CD4-positive, alpha-beta memory T cell (primary cell): ENCODE data around the gene BDP1. TPM values are rescaled to one million over a fixed set of nuclear protein-coding genes. Genes with fewer than 3 reads are reported as not detected.
"Not testable (repeated sequence)": the region's sequence is repeated elsewhere in the genome, so short reads cannot be mapped to it uniquely, and the experiment has no call there.

ENCODE experiments used
- CTCF ChIA-PET: fragments of 350-600 bp; sonication (Branson Sonifier 250); formaldehyde crosslinking; loops from one replicate; lab custom pipeline; 2021; ENCODE audit warnings: inconsistent platforms; ENCODE audit not compliant: partially characterized antibody; lab: Charles Lee
- POLR2A ChIA-PET: fragments of 350-600 bp; sonication (Branson Sonifier 250); formaldehyde crosslinking; loops from one replicate; lab custom pipeline; 2021; ENCODE audit not compliant: partially characterized antibody; lab: Charles Lee
- DNase-seq, 5 donors: peaks; one replicate each; pipeline versions ENCODE4 v3.0.0 to v3.0.0-alpha.2; 2020 to 2022; ENCODE audit warnings: mixed read lengths in 1 of 5
- H3K27ac ChIP-seq: one replicate; pipeline ENCODE4 v1.7.0; 2013; ENCODE audit warnings: low read depth, low read length
- H3K27me3 ChIP-seq: 2 replicates; pipeline ENCODE4 v1.7.0; 2013; ENCODE audit warnings: mild to moderate bottlenecking, low read length, moderate library complexity; ENCODE audit not compliant: insufficient read depth
- H3K36me3 ChIP-seq: 2 replicates; pipeline ENCODE4 v1.7.0; 2013; ENCODE audit warnings: mild to moderate bottlenecking, low read length, moderate library complexity; ENCODE audit not compliant: insufficient read depth
- H3K4me1 ChIP-seq: 2 replicates; pipeline ENCODE4 v1.7.0; 2013; ENCODE audit warnings: mild to moderate bottlenecking, low read length, moderate library complexity; ENCODE audit not compliant: insufficient read depth
- H3K4me3 ChIP-seq, 2 donors: one replicate each; pipeline ENCODE4 v1.7.0; 2013; ENCODE audit warnings: low read length in 2 of 2, mild to moderate bottlenecking in 1 of 2
- H3K9me3 ChIP-seq, 2 donors: one replicate each; pipeline ENCODE4 v1.7.0; 2013; ENCODE audit warnings: low read length in 2 of 2, control low read depth in 1 of 2; ENCODE audit not compliant: control insufficient read depth in 1 of 2
- H3K27ac Mint-ChIP-seq, 7 donors: one replicate each; pipeline ENCODE4 v1.8.0; 2020 to 2021; ENCODE audit warnings: mixed read lengths in 7 of 7, mild to moderate bottlenecking in 6 of 7, inconsistent platforms in 3 of 7, moderate library complexity in 3 of 7
- H3K27me3 Mint-ChIP-seq, 2 donors: one replicate each; pipeline ENCODE4 v1.8.0; 2020 to 2021; ENCODE audit warnings: mixed read lengths in 2 of 2
- H3K36me3 Mint-ChIP-seq, 2 donors: one replicate each; pipeline ENCODE4 v1.8.0; 2020 to 2021; ENCODE audit warnings: mixed read lengths in 2 of 2, inconsistent platforms in 1 of 2, mild to moderate bottlenecking in 1 of 2
- H3K4me1 Mint-ChIP-seq, 4 donors: one replicate each; pipeline ENCODE4 v1.8.0; 2020 to 2021; ENCODE audit warnings: mixed read lengths in 4 of 4, mild to moderate bottlenecking in 1 of 4
- H3K4me3 Mint-ChIP-seq, 8 donors: one replicate each; pipeline ENCODE4 v1.8.0; 2020 to 2021; ENCODE audit warnings: mixed read lengths in 8 of 8, mild to moderate bottlenecking in 7 of 8, moderate library complexity in 6 of 8, inconsistent platforms in 3 of 8
- H3K9me3 Mint-ChIP-seq, 8 donors: one replicate each; pipeline ENCODE4 v1.8.0; 2020 to 2021; ENCODE audit warnings: mixed read lengths in 8 of 8, mild to moderate bottlenecking in 5 of 8, inconsistent platforms in 3 of 8, moderate library complexity in 1 of 8
- intact Hi-C: fragments of 100-400 bp; cut with micrococcal nuclease; formaldehyde crosslinking; loops from one replicate; pipeline ENCODE4 v1.15.1; 2023
- polyA plus RNA-seq, 2 donors: library from polyadenylated mRNA; unstranded; fragments of 300-500 nt; fragmentation: Illumina TruSeq; gene quantifications; one replicate each; pipeline ENCODE4 v1.2.3, GENCODE V29; 2021
- total RNA-seq, 2 experiments: library from RNA; stranded (reverse); gene quantifications; one replicate each; pipeline ENCODE4 v1.2.3, GENCODE V29; 2021

The BDP1 gene
- total and polyA plus RNA-seq, 4 experiments from 2014 or later: 3.8 to 47.9 (median 32.1) TPM

- POLR2A ChIA-PET: interaction anchor here (1.3 to 1.6 kb wide), 2 partner anchors 10 to 11 kb away, joined by 5 to 6 read pairs; no protein-coding TSS in a partner anchor
- H3K27me3 Mint-ChIP-seq: no peaks in the 10 kb centered on the region
- peak overlapping the region in 3 of 7 donors; percentile 2 to 51 (median 44) for H3K27ac Mint-ChIP-seq
Measured at GRCh38 chr5:71591100-71591499, 135.6 kb downstream of the BDP1 start.

GRCh38 chr5:71596169-71596568 is 140.7 kb downstream of the BDP1 start:
- intact Hi-C loops: no loop called here
- CTCF ChIA-PET: no interaction called here
- Mint-ChIP-seq H3K27me3 (no peaks in the 10 kb centered on the region), H3K36me3 (peaks cover 39 to 41% of the 10 kb centered on the region in 2 donors), H3K27ac (peak overlapping the region in 1 of 7 donors; percentile 4), H3K9me3 (no peaks in the 10 kb centered on the region), H3K4me1 (peaks cover 12 to 14% (median 14%) of the 10 kb centered on the region in 4 donors), H3K4me3 (no peak overlapping the region)
- no peaks in the 10 kb centered on the region for H3K27me3 ChIP-seq
- H3K9me3 ChIP-seq: no peaks in the 10 kb centered on the region
- H3K36me3 ChIP-seq: peaks cover 27% of the 10 kb centered on the region
- POLR2A ChIA-PET: no interaction called here
- peaks cover 15% of the 10 kb centered on the region for H3K4me1 ChIP-seq
- H3K27ac ChIP-seq: no peak overlapping the region
- no peak for DNase-seq
- no peak overlapping the region for H3K4me3 ChIP-seq

More at GRCh38 chr5:71591100-71591499, 135.6 kb downstream of the BDP1 start:
- CTCF ChIA-PET: interaction anchor here (1.1 to 4.4 kb wide), 2 partner anchors 10 to 16 kb away, joined by 3 to 27 read pairs; no protein-coding TSS in a partner anchor
- no peaks in the 10 kb centered on the region for H3K9me3 ChIP-seq
- Mint-ChIP-seq H3K4me1 (peaks cover 33 to 48% (median 41%) of the 10 kb centered on the region in 4 donors), H3K9me3 (no peaks in the 10 kb centered on the region), H3K36me3 (peaks cover 14 to 16% of the 10 kb centered on the region in 2 donors), H3K4me3 (no peak overlapping the region)
- H3K36me3 ChIP-seq: no peaks in the 10 kb centered on the region
- intact Hi-C loops: no loop called here
- no peaks in the 10 kb centered on the region for H3K27me3 ChIP-seq
- no peak for DNase-seq
- peaks cover 43% of the 10 kb centered on the region for H3K4me1 ChIP-seq
- no peak overlapping the region for H3K27ac ChIP-seq
- no peak overlapping the region for H3K4me3 ChIP-seq

GRCh38 chr5:71597001-71597400 is 141.6 kb downstream of the BDP1 start:
- H3K9me3 Mint-ChIP-seq: no peaks in the 10 kb centered on the region
- H3K27me3 Mint-ChIP-seq: no peaks in the 10 kb centered on the region
- intact Hi-C loops: no loop called here
- Histone ChIP-seq H3K4me1 (peaks cover 22% of the 10 kb centered on the region), H3K9me3 (no peaks in the 10 kb centered on the region), H3K27ac (no peak overlapping the region), H3K4me3 (no peak overlapping the region), H3K36me3 (peaks cover 27% of the 10 kb centered on the region), H3K27me3 (no peaks in the 10 kb centered on the region)
- peaks cover 20 to 22% (median 21%) of the 10 kb centered on the region in 4 donors for H3K4me1 Mint-ChIP-seq
- ChIA-PET CTCF (interaction anchor here (1.5 kb wide), 1 partner anchor 9 kb away, joined by 8 read pairs; the partner anchor contains the start of gene MCCC2), POLR2A (interaction anchor here (0.6 to 1.0 kb wide), 2 partner anchors 10 to 38 kb away, joined by 4 read pairs; partner anchors contain the start of gene MCCC2)
- H3K36me3 Mint-ChIP-seq: peaks cover 42 to 48% of the 10 kb centered on the region in 2 donors
- no peak for DNase-seq
- peak overlapping the region in 3 of 7 donors; percentile 38 to 52 (median 48) for H3K27ac Mint-ChIP-seq
- H3K4me3 Mint-ChIP-seq: no peak overlapping the region

GRCh38 chr5:71600783-71601182 is 145.3 kb downstream of the BDP1 start:
- ChIA-PET CTCF (interaction anchor here (0.6 to 4.6 kb wide), 29 partner anchors 9 to 719 kb away, joined by 3 to 32 read pairs (median 4); partner anchors contain the start of genes BDP1, MCCC2, MRPS27 and PTCD2), POLR2A (interaction anchor here (0.7 to 2.8 kb wide), 6 partner anchors 10 to 145 kb away, joined by 3 to 52 read pairs (median 5); partner anchors contain the start of genes BDP1 and MCCC2)
- Histone ChIP-seq H3K27me3 (no peaks in the 10 kb centered on the region), H3K4me1 (peaks cover 30% of the 10 kb centered on the region), H3K27ac (peak overlapping the region; percentile 53), H3K9me3 (no peaks in the 10 kb centered on the region), H3K36me3 (peaks cover 44% of the 10 kb centered on the region), H3K4me3 (no peak overlapping the region)
- Mint-ChIP-seq H3K9me3 (no peaks in the 10 kb centered on the region), H3K4me3 (peak overlapping the region in 2 of 8 donors; percentile 36 to 39), H3K4me1 (peaks cover 20 to 33% (median 25%) of the 10 kb centered on the region in 4 donors), H3K36me3 (peaks cover 54 to 60% of the 10 kb centered on the region in 2 donors), H3K27me3 (no peaks in the 10 kb centered on the region), H3K27ac (peak overlapping the region; percentile 54 to 91 (median 87))
- DNase-seq: no peak
- intact Hi-C loops: loop anchor here (1.0 to 5.0 kb wide), 5 partner anchors 13 to 1357 kb away; partner anchors contain the start of genes BDP1, FCHO2 and MCCC2

- Histone ChIP-seq H3K9me3 (no peaks in the 10 kb centered on the region), H3K27ac (peak overlapping the region; percentile 53), H3K4me1 (peaks cover 30% of the 10 kb centered on the region), H3K36me3 (peaks cover 44% of the 10 kb centered on the region), H3K27me3 (no peaks in the 10 kb centered on the region), H3K4me3 (no peak overlapping the region)
- intact Hi-C loops: loop anchor here (1.0 to 5.0 kb wide), 5 partner anchors 14 to 1356 kb away; partner anchors contain the start of genes BDP1, FCHO2 and MCCC2
- ChIA-PET CTCF (interaction anchor here (0.6 to 4.6 kb wide), 29 partner anchors 9 to 719 kb away, joined by 3 to 32 read pairs (median 4); partner anchors contain the start of genes BDP1, MCCC2, MRPS27 and PTCD2), POLR2A (interaction anchor here (0.6 to 2.8 kb wide), 7 partner anchors 9 to 146 kb away, joined by 3 to 52 read pairs (median 5); partner anchors contain the start of genes BDP1 and MCCC2)
- Mint-ChIP-seq H3K27me3 (no peaks in the 10 kb centered on the region), H3K4me3 (peak overlapping the region in 7 of 8 donors; percentile 17 to 73 (median 43)), H3K36me3 (peaks cover 49 to 53% of the 10 kb centered on the region in 2 donors), H3K27ac (peak overlapping the region; percentile 54 to 91 (median 87)), H3K4me1 (peaks cover 20 to 33% (median 25%) of the 10 kb centered on the region in 4 donors), H3K9me3 (no peaks in the 10 kb centered on the region)
- DNase-seq: peak; percentile 58 to 91 (median 64)
Measured at GRCh38 chr5:71601222-71602026, 146.0 kb downstream of the BDP1 start.

GRCh38 chr5:71609916-71610315 is 154.5 kb downstream of the BDP1 start:
- H3K4me3 Mint-ChIP-seq, DNase-seq, H3K27me3 ChIP-seq, H3K27ac Mint-ChIP-seq, H3K27me3 Mint-ChIP-seq, H3K4me1 Mint-ChIP-seq, H3K9me3 Mint-ChIP-seq, H3K4me1 ChIP-seq, intact Hi-C loops, H3K9me3 ChIP-seq, H3K36me3 ChIP-seq, H3K4me3 ChIP-seq, H3K27ac ChIP-seq: not testable (repeated sequence)
- peaks cover 26 to 28% of the 10 kb centered on the region in 2 donors for H3K36me3 Mint-ChIP-seq
- POLR2A ChIA-PET: interaction anchor here (1.8 kb wide), 1 partner anchor 9 kb away, joined by 5 read pairs; no protein-coding TSS in a partner anchor
- CTCF ChIA-PET: interaction anchor here (1.7 kb wide), 1 partner anchor 9 kb away, joined by 7 read pairs; no protein-coding TSS in a partner anchor
